ENCODE measurements around the gene SLC41A3. TPM values are rescaled to one million over a fixed set of nuclear protein-coding genes. Genes with fewer than 3 reads are reported as not detected.

The SLC41A3 gene
- total RNA-seq, 1 donor from 2014 or later = 52.3 TPM

GRCh38 chr3:126019683-126020082, 64.2 kb downstream of the SLC41A3 start:
- no peaks in the 10 kb centered on the region for H3K9me3 Mint-ChIP-seq (ENCODE audit: unreplicated experiment)
- H3K27me3 Mint-ChIP-seq (ENCODE audit: unreplicated experiment) = peaks cover 6% of the 10 kb centered on the region
- no peak for TF ChIP-seq CTCF (IDR thresholded peaks at IDR 0.05; ENCODE audit: unreplicated experiment)

GRCh38 chr3:126018995-126019394, 64.9 kb downstream of the SLC41A3 start:
- peaks cover 5% of the 10 kb centered on the region for H3K27me3 Mint-ChIP-seq (ENCODE audit: unreplicated experiment)
- H3K36me3 Mint-ChIP-seq (ENCODE audit: low read depth, unreplicated experiment) = peaks cover 19% of the 10 kb centered on the region
- no peak overlapping the region for H3K4me3 Mint-ChIP-seq (ENCODE audit: unreplicated experiment)
- H3K27ac Mint-ChIP-seq (ENCODE audit: unreplicated experiment) = no peak overlapping the region
- H3K4me1 Mint-ChIP-seq (ENCODE audit: unreplicated experiment) = no peaks in the 10 kb centered on the region
- TF ChIP-seq CTCF (IDR thresholded peaks at IDR 0.05; ENCODE audit: unreplicated experiment) = no peak
- no peak for DNase-seq (ENCODE audit: low spot score)
- no peaks in the 10 kb centered on the region for H3K9me3 Mint-ChIP-seq (ENCODE audit: unreplicated experiment)

More at GRCh38 chr3:126019683-126020082, 64.2 kb downstream of the SLC41A3 start:
- H3K36me3 Mint-ChIP-seq (ENCODE audit: low read depth, unreplicated experiment) = peaks cover 21% of the 10 kb centered on the region
- no peak overlapping the region for H3K4me3 Mint-ChIP-seq (ENCODE audit: unreplicated experiment)
- DNase-seq (ENCODE audit: low spot score) = no peak
- no peaks in the 10 kb centered on the region for H3K4me1 Mint-ChIP-seq (ENCODE audit: unreplicated experiment)
- no peak overlapping the region for H3K27ac Mint-ChIP-seq (ENCODE audit: unreplicated experiment)

- no peak overlapping the region for H3K27ac Mint-ChIP-seq (ENCODE audit: unreplicated experiment)
- H3K4me3 Mint-ChIP-seq (ENCODE audit: unreplicated experiment) = no peak overlapping the region
- H3K36me3 Mint-ChIP-seq (ENCODE audit: low read depth, unreplicated experiment) = peaks cover 24% of the 10 kb centered on the region
- TF ChIP-seq CTCF (IDR thresholded peaks at IDR 0.05; ENCODE audit: unreplicated experiment) = no peak
- H3K4me1 Mint-ChIP-seq (ENCODE audit: unreplicated experiment) = no peaks in the 10 kb centered on the region
- no peaks in the 10 kb centered on the region for H3K9me3 Mint-ChIP-seq (ENCODE audit: unreplicated experiment)
- DNase-seq (ENCODE audit: low spot score) = no peak
- H3K27me3 Mint-ChIP-seq (ENCODE audit: unreplicated experiment) = peaks cover 5% of the 10 kb centered on the region
Measured at GRCh38 chr3:126018545-126018944, 65.4 kb downstream of the SLC41A3 start.

GRCh38 chr3:126017362-126017761, 66.6 kb downstream of the SLC41A3 start:
- Mint-ChIP-seq H3K9me3 (ENCODE audit: unreplicated experiment) (no peaks in the 10 kb centered on the region), H3K27ac (ENCODE audit: unreplicated experiment) (no peak overlapping the region), H3K27me3 (ENCODE audit: unreplicated experiment) (peaks cover 9% of the 10 kb centered on the region), H3K36me3 (ENCODE audit: low read depth, unreplicated experiment) (peaks cover 34% of the 10 kb centered on the region), H3K4me1 (ENCODE audit: unreplicated experiment) (no peaks in the 10 kb centered on the region), H3K4me3 (ENCODE audit: unreplicated experiment) (no peak overlapping the region)
- no peak for TF ChIP-seq CTCF (IDR thresholded peaks at IDR 0.05; ENCODE audit: unreplicated experiment)
- DNase-seq (ENCODE audit: low spot score) = no peak

GRCh38 chr3:126016616-126017015, 67.3 kb downstream of the SLC41A3 start:
- Mint-ChIP-seq H3K27ac (ENCODE audit: unreplicated experiment) (no peak overlapping the region), H3K4me3 (ENCODE audit: unreplicated experiment) (no peak overlapping the region), H3K27me3 (ENCODE audit: unreplicated experiment) (peaks cover 9% of the 10 kb centered on the region), H3K4me1 (ENCODE audit: unreplicated experiment) (peaks cover 6% of the 10 kb centered on the region), H3K9me3 (ENCODE audit: unreplicated experiment) (no peaks in the 10 kb centered on the region), H3K36me3 (ENCODE audit: low read depth, unreplicated experiment) (peaks cover 37% of the 10 kb centered on the region)
- DNase-seq (ENCODE audit: low spot score) = no peak
- TF ChIP-seq CTCF (IDR thresholded peaks at IDR 0.05; ENCODE audit: unreplicated experiment) = no peak
